Esophagus squamous epithelium (tissue), 5 donors: ENCODE results near the gene BOLL. TPM values are rescaled to one million over a fixed set of nuclear protein-coding genes. Genes with fewer than 3 reads are reported as not detected.
A peak's percentile ranks its signal among the peaks of the same experiment; 100 is the strongest.

Experiments
- DNase-seq: peaks from one replicate; lab custom pipeline; 2025; lab: John Stamatoyannopoulos, UW
- H3K27ac ChIP-seq, 4 donors: fragments of 200-600 bp; sonication (generic); one replicate each; pipeline ENCODE4 v1.5.1; 2016 to 2019; ENCODE audit warnings: mild to moderate bottlenecking in 1 of 4
- H3K27me3 ChIP-seq, 4 donors: fragments of 200-600 bp; sonication (generic); 1 replicate in 3 of 4; 2 replicates in 1 of 4; pipeline versions ENCODE4 v1.5.1 to v1.6.0; 2017 to 2021; ENCODE audit warnings: antibody characterized with exemption in 1 of 4
- H3K36me3 ChIP-seq, 3 donors: fragments of 200-600 bp; sonication (generic); one replicate each; pipeline ENCODE4 v1.5.1; 2016 to 2019
- H3K4me1 ChIP-seq, 3 donors: fragments of 200-600 bp; sonication (generic); one replicate each; pipeline ENCODE4 v1.5.1; 2017 to 2019
- H3K4me3 ChIP-seq, 4 donors: fragments of 200-600 bp; sonication (generic); 1 replicate in 3 of 4; 2 replicates in 1 of 4; pipeline ENCODE4 v1.5.1; 2016 to 2019; ENCODE audit warnings: mild to moderate bottlenecking in 2 of 4, moderate library complexity in 1 of 4
- H3K9me3 ChIP-seq, 3 donors: fragments of 200-600 bp; sonication (generic); one replicate each; pipeline ENCODE4 v1.5.1; 2016 to 2019
- POLR2A ChIP-seq, 4 donors: fragments of 450-650 bp; IDR thresholded peaks; one replicate each; pipeline ENCODE4 v1.6.1; 2017; ENCODE audit warnings: antibody characterized with exemption in 4 of 4, mild to moderate bottlenecking in 4 of 4, moderate library complexity in 3 of 4
- WGBS, 2 donors: methylation state at CpG; one replicate each; pipeline ENCODE4 v1.1.5; 2018; 5-methylcytosine and 5-hydroxymethylcytosine counted together
- intact Hi-C: fragments of 100-400 bp; cut with DNase I; formaldehyde crosslinking; loops from one replicate; pipeline ENCODE4 v1.15.0; 2022
- total RNA-seq, 4 donors: library from RNA; depleted of rRNA; stranded (reverse); fragments of >200 nt; gene quantifications; one replicate each; pipeline ENCODE4 v1.1.0, GENCODE V29; 2016
- TF ChIP-seq, protein P1 (sequence below), 6 experiments: fragments of 450-650 bp in 4 of 6; fragments of 200-600 bp in 2 of 6; sonication (generic) in 2 of 6; IDR thresholded peaks; one replicate each; pipeline ENCODE4 v1.5.1; 2016 to 2019; ENCODE audit warnings: antibody characterized with exemption in 6 of 6, mild to moderate bottlenecking in 4 of 6, moderate library complexity in 4 of 6
- donor health status: DM: yes; HTN: yes; CAD: no.

BOLL gene
- total RNA-seq, 4 donors from 2014 or later: not detected

DNA sequence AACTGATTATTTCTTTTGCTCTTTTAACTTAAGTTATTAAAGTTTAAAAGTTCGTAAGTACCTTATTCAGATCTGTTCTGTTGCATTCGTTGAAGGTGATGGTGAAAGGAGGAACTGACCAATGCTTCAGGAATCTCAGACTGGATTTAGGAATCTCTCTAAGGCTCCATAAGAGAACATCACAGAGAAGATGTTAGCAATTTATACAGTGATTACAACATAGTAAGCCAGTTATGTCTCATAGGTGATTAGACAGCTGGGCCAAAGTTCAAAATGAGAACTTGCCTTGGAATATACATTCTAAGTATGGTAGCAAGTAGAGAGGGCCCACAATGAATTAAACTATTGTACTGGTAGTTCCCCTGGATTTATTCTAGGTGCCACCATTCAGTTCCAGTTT is 76.8 kb downstream of the BOLL start:
- Histone ChIP-seq H3K36me3 (peaks cover 0 to 25% (median 0%) of the 10 kb centered on the region in 3 donors), H3K27ac (no peak overlapping the region), H3K4me3 (no peak overlapping the region), H3K4me1 (peaks cover 21 to 54% (median 25%) of the 10 kb centered on the region in 3 donors), H3K27me3 (no peaks in the 10 kb centered on the region), H3K9me3 (no peaks in the 10 kb centered on the region)
- WGBS, 2 donors: 36 to 44% methylated on average over 2 of the region's 2 CpGs
- no peak for TF ChIP-seq POLR2A (IDR thresholded peaks at IDR 0.05)
- TF ChIP-seq, protein P1, sequence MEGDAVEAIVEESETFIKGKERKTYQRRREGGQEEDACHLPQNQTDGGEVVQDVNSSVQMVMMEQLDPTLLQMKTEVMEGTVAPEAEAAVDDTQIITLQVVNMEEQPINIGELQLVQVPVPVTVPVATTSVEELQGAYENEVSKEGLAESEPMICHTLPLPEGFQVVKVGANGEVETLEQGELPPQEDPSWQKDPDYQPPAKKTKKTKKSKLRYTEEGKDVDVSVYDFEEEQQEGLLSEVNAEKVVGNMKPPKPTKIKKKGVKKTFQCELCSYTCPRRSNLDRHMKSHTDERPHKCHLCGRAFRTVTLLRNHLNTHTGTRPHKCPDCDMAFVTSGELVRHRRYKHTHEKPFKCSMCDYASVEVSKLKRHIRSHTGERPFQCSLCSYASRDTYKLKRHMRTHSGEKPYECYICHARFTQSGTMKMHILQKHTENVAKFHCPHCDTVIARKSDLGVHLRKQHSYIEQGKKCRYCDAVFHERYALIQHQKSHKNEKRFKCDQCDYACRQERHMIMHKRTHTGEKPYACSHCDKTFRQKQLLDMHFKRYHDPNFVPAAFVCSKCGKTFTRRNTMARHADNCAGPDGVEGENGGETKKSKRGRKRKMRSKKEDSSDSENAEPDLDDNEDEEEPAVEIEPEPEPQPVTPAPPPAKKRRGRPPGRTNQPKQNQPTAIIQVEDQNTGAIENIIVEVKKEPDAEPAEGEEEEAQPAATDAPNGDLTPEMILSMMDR (IDR thresholded peaks at IDR 0.05): no peak
- intact Hi-C loops: loop anchor here (10.0 kb wide), 1 partner anchor 194 kb away; the partner anchor contains the start of gene MOB4
- no peak for DNase-seq

DNA sequence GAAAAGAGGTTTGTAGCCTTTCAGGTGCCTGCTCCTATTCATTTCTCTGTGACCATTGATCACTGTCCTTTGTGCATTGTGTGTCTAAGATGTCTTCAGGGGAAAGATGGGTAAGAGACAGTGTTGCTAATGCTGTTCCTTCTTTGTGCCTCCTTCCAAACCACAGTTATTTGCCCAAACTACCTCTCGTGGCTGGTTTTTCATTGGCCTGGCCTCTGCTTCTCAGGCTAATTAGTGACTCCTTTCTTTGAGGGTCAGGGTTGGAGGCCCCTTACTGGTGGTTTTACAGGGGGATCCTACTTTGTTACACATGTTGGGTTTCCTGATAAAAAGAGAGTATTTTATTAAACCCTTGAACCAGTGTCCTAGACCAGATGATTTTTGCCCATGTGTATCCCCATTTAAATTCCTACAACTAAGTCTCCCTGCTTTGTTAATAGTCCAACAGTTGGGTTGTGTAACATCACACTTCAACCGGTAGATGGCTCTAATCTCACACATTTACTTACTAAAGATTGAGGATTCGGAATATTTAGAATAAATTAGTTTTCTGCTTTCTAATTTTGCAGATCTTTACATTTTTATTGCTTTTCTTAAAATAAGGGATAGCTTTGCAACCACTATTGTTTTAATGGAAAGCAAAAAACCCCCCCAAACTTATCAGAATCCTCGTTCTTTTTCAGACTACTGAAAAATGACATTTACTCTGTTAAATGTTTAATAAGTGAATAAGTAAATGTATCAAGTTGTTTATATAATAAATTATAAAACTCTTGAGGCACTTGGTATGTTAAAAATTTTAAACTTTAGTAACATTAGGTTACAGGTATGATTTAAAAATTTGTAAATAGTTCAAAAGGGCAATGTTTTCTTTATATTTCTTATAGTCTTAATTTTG is 77.6 kb downstream of the BOLL start:
- Histone ChIP-seq H3K27me3 (no peaks in the 10 kb centered on the region), H3K36me3 (peaks cover 0 to 25% (median 0%) of the 10 kb centered on the region in 3 donors), H3K9me3 (no peaks in the 10 kb centered on the region), H3K4me1 (peaks cover 21 to 54% (median 25%) of the 10 kb centered on the region in 3 donors), H3K27ac (peak overlapping the region in 1 of 4 donors; percentile 22), H3K4me3 (peak overlapping the region in 3 of 4 donors; percentile 23 to 94 (median 75))
- no peak for DNase-seq
- 5 to 8% methylated on average over 4 of the region's 4 CpGs for WGBS, 2 donors
- intact Hi-C loops: loop anchor here (10.0 kb wide), 1 partner anchor 193 kb away; the partner anchor contains the start of gene MOB4
- TF ChIP-seq, protein P1 (IDR thresholded peaks at IDR 0.05): peak; percentile 45 to 75 (median 68)
- no peak for TF ChIP-seq POLR2A (IDR thresholded peaks at IDR 0.05)

DNA sequence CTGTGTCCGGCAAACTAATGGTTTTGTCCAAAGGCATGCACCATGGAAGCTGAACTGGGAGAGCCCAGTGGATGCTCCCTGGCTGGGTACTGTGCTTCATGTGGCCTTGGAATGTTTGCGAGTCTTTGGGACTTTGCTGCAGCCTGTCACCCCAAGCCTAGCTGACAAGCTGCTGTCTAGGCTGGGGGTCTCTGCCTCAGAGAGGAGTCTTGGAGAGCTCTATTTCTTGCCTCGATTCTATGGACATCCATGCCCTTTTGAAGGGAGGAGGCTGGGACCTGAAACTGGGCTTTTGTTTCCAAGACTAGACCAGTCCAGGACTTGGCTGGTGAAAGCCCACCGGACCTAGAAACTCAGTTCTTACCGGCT is 78.3 kb downstream of the BOLL start:
- no peak for DNase-seq
- peak overlapping the region; percentile 75 to 96 (median 88) for H3K4me3 ChIP-seq
- WGBS, 2 donors: 49 to 50% methylated on average over 4 of the region's 5 CpGs
- H3K27me3 ChIP-seq: no peaks in the 10 kb centered on the region
- peaks cover 21 to 54% (median 25%) of the 10 kb centered on the region in 3 donors for H3K4me1 ChIP-seq
- H3K9me3 ChIP-seq: no peaks in the 10 kb centered on the region
- H3K27ac ChIP-seq: peak overlapping the region in 1 of 4 donors; percentile 22
- intact Hi-C loops: loop anchor here (10.0 kb wide), 1 partner anchor 192 kb away; the partner anchor contains the start of gene MOB4
- TF ChIP-seq POLR2A (IDR thresholded peaks at IDR 0.05): no peak
- TF ChIP-seq, protein P1 (IDR thresholded peaks at IDR 0.05): no peak
- H3K36me3 ChIP-seq: peaks cover 0 to 21% (median 0%) of the 10 kb centered on the region in 3 donors

DNA sequence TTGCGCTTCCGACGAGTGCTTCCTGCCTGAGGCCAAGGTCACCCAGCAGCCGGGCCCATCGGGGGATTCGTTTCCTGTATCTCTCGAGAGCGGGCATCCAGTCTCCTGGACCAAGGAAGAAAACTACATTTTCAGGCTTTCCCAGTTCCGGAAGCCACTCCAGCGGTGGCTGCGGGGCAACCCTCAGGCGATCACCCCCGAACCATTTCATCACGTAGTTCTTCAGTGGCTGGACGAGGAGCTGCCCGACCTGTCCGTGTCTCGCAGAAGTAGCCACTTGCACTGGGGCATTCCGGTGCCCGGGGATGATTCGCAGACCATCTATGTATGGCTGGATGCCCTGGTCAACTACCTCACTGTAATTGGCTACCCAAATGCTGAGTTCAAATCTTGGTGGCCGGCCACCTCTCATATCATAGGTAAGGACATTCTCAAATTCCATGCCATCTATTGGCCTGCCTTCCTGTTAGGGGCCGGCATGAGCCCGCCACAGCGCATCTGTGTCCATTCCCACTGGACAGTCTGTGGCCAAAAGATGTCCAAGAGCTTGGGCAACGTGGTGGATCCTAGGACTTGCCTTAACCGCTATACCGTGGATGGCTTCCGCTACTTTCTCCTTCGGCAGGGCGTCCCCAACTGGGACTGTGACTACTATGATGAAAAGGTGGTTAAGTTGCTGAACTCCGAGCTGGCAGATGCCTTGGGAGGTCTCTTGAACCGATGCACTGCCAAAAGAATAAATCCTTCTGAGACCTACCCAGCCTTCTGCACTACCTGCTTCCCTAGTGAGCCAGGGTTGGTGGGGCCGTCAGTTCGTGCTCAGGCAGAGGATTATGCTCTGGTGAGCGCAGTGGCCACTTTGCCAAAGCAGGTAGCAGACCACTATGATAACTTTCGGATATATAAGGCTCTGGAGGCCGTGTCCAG is 78.9 kb downstream of the BOLL start:
- TF ChIP-seq, protein P1 (IDR thresholded peaks at IDR 0.05): no peak
- TF ChIP-seq POLR2A (IDR thresholded peaks at IDR 0.05): no peak
- H3K4me1 ChIP-seq: peaks cover 21 to 54% (median 25%) of the 10 kb centered on the region in 3 donors
- H3K4me3 ChIP-seq: peak overlapping the region; percentile 75 to 96 (median 88)
- intact Hi-C loops: loop anchor here (10.0 kb wide), 1 partner anchor 191 kb away; the partner anchor contains the start of gene MOB4
- no peak for DNase-seq
- peak overlapping the region; percentile 55 to 89 (median 84) for H3K27ac ChIP-seq
- H3K36me3 ChIP-seq: peaks cover 0 to 15% (median 0%) of the 10 kb centered on the region in 3 donors
- WGBS, 2 donors: 14 to 38% methylated on average over 12 to 18 of the region's 38 CpGs
- H3K9me3 ChIP-seq: no peaks in the 10 kb centered on the region
- no peaks in the 10 kb centered on the region for H3K27me3 ChIP-seq
